ENCODE measurements around the gene EVA1A.
"Not testable (repeated sequence)": the region's sequence is repeated elsewhere in the genome, so short reads cannot be mapped to it uniquely, and the experiment has no call there.

Gene EVA1A

GRCh38 chr2:75480971-75481836 is 79.5 kb downstream of the EVA1A start:
- DNase-seq: no peak

GRCh38 chr2:75477696-75478095 is 83.0 kb downstream of the EVA1A start:
- not testable (repeated sequence) for DNase-seq

- DNase-seq: no peak
These were observed 84.0 kb downstream of the EVA1A start for GRCh38 chr2:75476761-75477160.

GRCh38 chr2:75475976-75476375 is 84.8 kb downstream of the EVA1A start:
- no peak for DNase-seq

- no peak for DNase-seq
These were observed 85.7 kb downstream of the EVA1A start for GRCh38 chr2:75475049-75475448.

GRCh38 chr2:75474115-75474514 is 86.6 kb downstream of the EVA1A start:
- DNase-seq: no peak

GRCh38 chr2:75466708-75467311 is 93.9 kb downstream of the EVA1A start:
- peak; percentile 16 for DNase-seq

- no peak for DNase-seq
These were observed 95.3 kb downstream of the EVA1A start for GRCh38 chr2:75465317-75465984.

- no peak for DNase-seq
These were observed 96.3 kb downstream of the EVA1A start for GRCh38 chr2:75464348-75464946.

GRCh38 chr2:75462721-75463120 is 98.0 kb downstream of the EVA1A start:
- no peak for DNase-seq

- DNase-seq: no peak
These were observed 98.5 kb downstream of the EVA1A start for GRCh38 chr2:75462206-75462605.

- DNase-seq: no peak
These were observed 100.1 kb downstream of the EVA1A start for GRCh38 chr2:75460630-75461029.

GRCh38 chr2:75459565-75460310 is 101.0 kb downstream of the EVA1A start:
- DNase-seq: no peak

GRCh38 chr2:75458201-75458600 is 102.5 kb downstream of the EVA1A start:
- no peak for DNase-seq

- DNase-seq: no peak
These were observed 103.9 kb downstream of the EVA1A start for GRCh38 chr2:75456825-75457224.

GRCh38 chr2:75456111-75456510 is 104.6 kb downstream of the EVA1A start:
- DNase-seq: no peak

GRCh38 chr2:75454241-75454620 is 106.5 kb downstream of the EVA1A start:
- no peak for DNase-seq

- no peak for DNase-seq
These were observed 107.1 kb downstream of the EVA1A start for GRCh38 chr2:75453384-75454240.

GRCh38 chr2:75450068-75450467 is 110.7 kb downstream of the EVA1A start:
- DNase-seq: no peak

GRCh38 chr2:75447176-75447575 is 113.6 kb downstream of the EVA1A start:
- DNase-seq: no peak
